ENCODE data around the gene TNFSF11.
"Not testable (repeated sequence)": the region's sequence is repeated elsewhere in the genome, so short reads cannot be mapped to it uniquely, and the experiment has no call there.

Gene TNFSF11

GRCh38 chr13:42574011-42574410 is at the start of gene TNFSF11:
Gene TNFSF11 (plus strand): TSS chr13:42574152. CDS start chr13:42574304, 152 bp downstream.
- DNase-seq, result no peak

- DNase-seq, result no peak
Measured at GRCh38 chr13:42524487-42525034, 49.4 kb upstream of the TNFSF11 start.

- DNase-seq, result no peak
Measured at GRCh38 chr13:42525035-42525504, 48.9 kb upstream of the TNFSF11 start.

GRCh38 chr13:42526276-42526675 is 47.7 kb upstream of the TNFSF11 start:
- DNase-seq, result no peak

- DNase-seq, result no peak
Measured at GRCh38 chr13:42526804-42527203, 47.1 kb upstream of the TNFSF11 start.

- DNase-seq, result no peak
Measured at GRCh38 chr13:42532561-42533335, 41.2 kb upstream of the TNFSF11 start.

- DNase-seq, result no peak
Measured at GRCh38 chr13:42533336-42533591, 40.7 kb upstream of the TNFSF11 start.

GRCh38 chr13:42534785-42535184 is 39.2 kb upstream of the TNFSF11 start:
- no peak for DNase-seq

- DNase-seq, result no peak
Measured at GRCh38 chr13:42538996-42539395, 35.0 kb upstream of the TNFSF11 start.

GRCh38 chr13:42539670-42540069 is 34.3 kb upstream of the TNFSF11 start:
- no peak for DNase-seq

GRCh38 chr13:42543215-42543797 is 30.6 kb upstream of the TNFSF11 start:
- DNase-seq, result no peak

GRCh38 chr13:42544246-42544926 is 29.6 kb upstream of the TNFSF11 start:
- DNase-seq, result no peak

- DNase-seq, result no peak
Measured at GRCh38 chr13:42545842-42546241, 28.1 kb upstream of the TNFSF11 start.

- no peak for DNase-seq
Measured at GRCh38 chr13:42547612-42548011, 26.3 kb upstream of the TNFSF11 start.

- DNase-seq, result no peak
Measured at GRCh38 chr13:42548731-42549551, 25.0 kb upstream of the TNFSF11 start.

- DNase-seq, result no peak
Measured at GRCh38 chr13:42549552-42549936, 24.4 kb upstream of the TNFSF11 start.

GRCh38 chr13:42551611-42552010 is 22.3 kb upstream of the TNFSF11 start:
- no peak for DNase-seq

- no peak for DNase-seq
Measured at GRCh38 chr13:42553098-42554046, 20.6 kb upstream of the TNFSF11 start.

- no peak for DNase-seq
Measured at GRCh38 chr13:42559057-42559456, 14.9 kb upstream of the TNFSF11 start.

- not testable (repeated sequence) for DNase-seq
Measured at GRCh38 chr13:42559573-42560218, 14.3 kb upstream of the TNFSF11 start.

- DNase-seq, result not testable (repeated sequence)
Measured at GRCh38 chr13:42560320-42560719, 13.6 kb upstream of the TNFSF11 start.
